LNCaP clone FGC (cell line): ENCODE results near the gene C17orf113.

ENCODE experiments used
- DNase-seq: peaks from one replicate; pipeline ENCODE4 v3.0.0-alpha.2; 2011; ENCODE audit warnings: low read depth
- H3K4me3 ChIP-seq: 2 replicates; pipeline ENCODE4 v1.5.1; 2011; ENCODE audit warnings: mild to moderate bottlenecking, low read depth, low read length, control low read depth
- TF ChIP-seq, protein P1 (sequence below): IDR thresholded peaks from 2 replicates; pipeline ENCODE4 v1.5.1; 2012; ENCODE audit warnings: mild to moderate bottlenecking; ENCODE audit not compliant: control insufficient read depth, insufficient read depth; ENCODE audit errors: extremely low read depth

The C17orf113 gene

DNA sequence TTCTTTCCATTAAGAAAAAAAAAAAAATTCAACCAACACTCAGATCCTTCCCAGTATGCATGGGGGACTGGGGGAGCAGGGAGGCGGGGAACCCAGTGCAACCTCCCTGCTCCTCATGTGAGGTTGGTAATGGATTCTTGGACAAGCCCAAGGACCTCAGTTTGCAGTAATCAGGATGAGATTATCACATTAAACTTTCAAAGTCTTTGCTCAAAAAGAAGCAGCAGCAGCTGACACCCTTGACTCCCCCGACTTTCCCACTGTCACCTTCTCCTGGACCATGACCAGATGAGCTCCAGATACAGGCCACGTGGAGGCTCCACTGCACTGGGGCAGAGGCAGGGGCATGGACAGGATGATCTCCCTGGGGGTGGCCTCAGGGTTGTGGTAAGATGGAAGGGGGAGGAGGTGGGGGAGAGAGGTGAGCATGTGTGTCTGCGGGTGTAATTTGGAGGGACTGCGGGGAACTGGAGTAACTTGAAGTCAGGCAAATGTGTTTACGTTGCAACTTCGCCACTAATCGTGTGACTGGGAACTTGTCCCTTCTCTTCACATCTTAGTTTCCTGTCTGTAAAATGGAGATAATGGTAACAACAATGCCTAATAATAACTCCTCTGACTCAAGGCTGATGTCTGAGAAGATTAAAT, 28.1 kb upstream of the C17orf113 start:
- H3K4me3 ChIP-seq: no peak overlapping the region
- TF ChIP-seq, protein P1, sequence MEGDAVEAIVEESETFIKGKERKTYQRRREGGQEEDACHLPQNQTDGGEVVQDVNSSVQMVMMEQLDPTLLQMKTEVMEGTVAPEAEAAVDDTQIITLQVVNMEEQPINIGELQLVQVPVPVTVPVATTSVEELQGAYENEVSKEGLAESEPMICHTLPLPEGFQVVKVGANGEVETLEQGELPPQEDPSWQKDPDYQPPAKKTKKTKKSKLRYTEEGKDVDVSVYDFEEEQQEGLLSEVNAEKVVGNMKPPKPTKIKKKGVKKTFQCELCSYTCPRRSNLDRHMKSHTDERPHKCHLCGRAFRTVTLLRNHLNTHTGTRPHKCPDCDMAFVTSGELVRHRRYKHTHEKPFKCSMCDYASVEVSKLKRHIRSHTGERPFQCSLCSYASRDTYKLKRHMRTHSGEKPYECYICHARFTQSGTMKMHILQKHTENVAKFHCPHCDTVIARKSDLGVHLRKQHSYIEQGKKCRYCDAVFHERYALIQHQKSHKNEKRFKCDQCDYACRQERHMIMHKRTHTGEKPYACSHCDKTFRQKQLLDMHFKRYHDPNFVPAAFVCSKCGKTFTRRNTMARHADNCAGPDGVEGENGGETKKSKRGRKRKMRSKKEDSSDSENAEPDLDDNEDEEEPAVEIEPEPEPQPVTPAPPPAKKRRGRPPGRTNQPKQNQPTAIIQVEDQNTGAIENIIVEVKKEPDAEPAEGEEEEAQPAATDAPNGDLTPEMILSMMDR: no peak
- no peak for DNase-seq

DNA sequence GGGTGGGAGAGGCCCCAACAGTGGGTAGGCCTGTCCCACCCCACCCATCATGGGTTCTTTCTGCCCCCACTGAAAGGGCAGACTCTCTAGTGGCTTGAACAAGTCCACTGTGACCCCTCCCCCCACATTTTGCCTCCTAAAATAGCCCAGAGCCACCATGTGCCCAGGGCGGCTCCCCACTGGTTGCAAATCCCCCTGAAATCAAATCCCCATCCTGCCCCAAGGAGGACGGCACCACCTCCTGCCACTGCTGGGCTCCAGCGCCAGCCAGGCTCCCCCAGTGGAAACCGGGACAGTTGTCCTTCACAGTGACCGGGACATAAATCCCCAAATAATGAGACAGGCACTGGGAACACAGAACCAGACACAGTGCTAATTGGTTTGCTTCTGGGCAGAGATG, 27.4 kb upstream of the C17orf113 start:
- TF ChIP-seq, protein P1: no peak
- no peak overlapping the region for H3K4me3 ChIP-seq

DNA sequence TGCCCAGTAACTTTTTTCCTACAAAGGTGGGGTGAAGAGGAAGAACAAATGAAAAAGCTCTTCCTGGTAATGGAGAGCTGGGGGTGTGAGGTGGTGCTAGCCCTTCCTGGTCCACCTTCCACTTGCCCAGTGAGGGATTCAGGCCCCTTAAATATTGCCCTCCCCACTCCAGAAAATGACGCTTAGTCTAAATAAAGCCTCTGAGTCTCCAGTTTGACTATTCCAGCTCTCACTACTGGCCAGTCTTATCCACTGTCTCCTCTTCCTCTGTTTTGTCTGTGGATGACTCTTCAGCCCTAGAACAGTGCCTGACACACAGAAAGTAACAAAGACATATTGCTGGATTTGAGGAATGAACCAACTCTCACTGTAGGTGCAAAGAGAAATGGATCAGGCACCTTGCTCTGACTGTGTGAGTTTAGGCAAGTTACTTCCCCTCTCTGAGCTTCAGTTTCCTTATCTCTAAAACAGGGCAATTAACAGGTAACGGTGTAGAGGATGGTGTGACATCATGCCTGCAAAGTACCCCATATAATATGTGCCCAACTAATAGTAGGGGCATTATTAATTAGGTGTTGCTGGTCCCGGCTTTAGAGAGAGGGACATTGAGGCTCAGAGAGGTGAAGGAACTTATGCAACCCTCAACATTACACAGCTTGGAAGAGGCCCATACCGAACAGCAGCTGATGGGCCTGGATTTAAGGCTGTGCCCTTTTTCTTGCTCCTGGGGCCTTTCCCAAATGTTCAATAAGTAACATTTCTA, 26.6 kb upstream of the C17orf113 start:
- TF ChIP-seq, protein P1: no peak
- H3K4me3 ChIP-seq: no peak overlapping the region
- no peak for DNase-seq

More for the DNA sequence above, 27.4 kb upstream of the C17orf113 start:
- DNase-seq: no peak

DNA sequence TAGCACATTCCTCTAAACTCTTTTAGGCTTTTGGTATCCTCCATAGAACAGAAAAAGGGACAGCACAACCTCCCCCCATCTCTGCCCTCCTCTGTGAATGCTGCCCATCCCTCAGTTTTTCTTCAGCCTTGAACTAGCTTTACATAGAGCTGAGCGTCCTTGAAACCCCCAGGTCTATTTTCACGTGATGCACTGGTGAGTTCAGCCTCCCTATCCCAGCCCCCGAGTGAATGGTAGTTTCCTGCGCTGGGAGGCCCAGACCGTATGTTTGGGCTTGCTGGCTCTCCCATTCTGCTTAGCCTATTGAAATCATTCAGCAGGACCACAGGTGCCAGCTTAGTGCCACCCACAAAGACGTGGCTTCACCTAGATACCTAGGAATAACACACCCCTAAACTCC, 25.4 kb upstream of the C17orf113 start:
- TF ChIP-seq, protein P1: no peak
- no peak overlapping the region for H3K4me3 ChIP-seq
- DNase-seq: no peak

DNA sequence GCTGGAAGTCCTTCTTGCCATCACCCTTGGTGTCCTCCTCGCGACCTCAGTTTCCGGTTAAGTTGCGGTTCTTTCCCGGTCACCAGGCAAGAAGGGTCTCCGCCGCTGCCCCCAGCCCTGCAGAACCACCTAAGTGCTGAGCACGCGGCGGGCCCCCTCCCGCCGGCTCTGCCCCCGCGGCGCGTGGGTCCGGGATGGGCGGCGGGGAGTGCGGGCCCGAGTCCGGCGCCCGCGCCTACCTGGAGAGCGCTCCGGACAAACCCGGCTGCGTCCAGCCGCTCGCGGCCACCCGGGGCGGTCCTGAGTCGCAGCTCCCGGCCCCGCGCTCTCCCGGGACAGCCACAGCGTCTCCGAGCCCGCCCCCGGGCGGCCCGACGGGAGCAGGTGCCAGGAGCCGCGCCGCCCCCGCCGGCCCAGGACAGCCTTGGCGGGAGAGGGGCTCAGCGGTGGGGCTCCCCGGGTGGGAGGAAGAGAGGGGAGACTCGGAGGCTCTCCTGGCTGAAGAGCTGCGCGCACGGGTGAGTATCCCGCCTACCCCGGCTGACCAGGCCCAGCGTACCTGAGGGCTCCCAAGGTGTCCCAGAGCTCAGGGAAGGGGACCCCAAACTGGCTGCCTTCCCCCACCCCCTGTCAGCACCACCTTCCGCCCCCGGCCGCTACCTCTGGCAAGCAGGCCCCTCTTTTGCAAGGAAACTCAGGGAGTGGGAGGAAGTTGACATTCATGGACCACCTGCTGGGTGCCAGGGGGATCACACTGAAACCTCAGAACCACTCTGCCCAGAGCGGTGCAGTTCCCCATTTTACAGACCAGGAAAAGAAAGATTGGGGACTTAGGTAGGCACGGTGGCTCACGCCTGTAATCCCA, 22.2 kb upstream of the C17orf113 start:
- DNase-seq: no peak
- TF ChIP-seq, protein P1: no peak
- no peak overlapping the region for H3K4me3 ChIP-seq

DNA sequence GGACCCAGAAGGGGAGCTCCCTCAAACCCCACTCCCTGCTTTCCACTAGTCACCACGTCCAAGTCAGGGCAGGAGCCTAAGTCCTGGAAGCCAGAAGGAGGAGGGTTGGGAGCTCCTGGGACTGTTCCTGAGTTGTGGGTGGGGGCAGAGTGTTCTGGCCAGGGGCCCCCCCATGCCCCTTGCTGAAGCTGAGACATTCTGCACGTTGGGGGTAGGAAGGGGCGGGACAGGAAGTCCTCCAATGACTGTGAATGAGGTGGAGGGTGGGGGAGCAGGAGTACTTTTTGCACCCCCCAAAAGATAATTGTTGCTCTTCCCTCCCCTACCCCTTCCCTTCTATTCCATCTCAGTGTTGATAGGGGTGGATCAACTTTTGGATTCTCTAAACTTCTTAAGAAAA, 21.4 kb upstream of the C17orf113 start:
- TF ChIP-seq, protein P1: no peak
- DNase-seq: no peak
- H3K4me3 ChIP-seq: no peak overlapping the region
